ENCODE data around the gene GIMAP2. TPM values are rescaled to one million over a fixed set of nuclear protein-coding genes. Genes with fewer than 3 reads are reported as not detected.
A peak's percentile ranks its signal among the peaks of the same experiment; 100 is the strongest.

Gene GIMAP2
- 10 to 100 TPM in 1 of 10 donors, 1 to 10 TPM in 9; 2.1 to 17.5 (median 4.6) TPM for total RNA-seq
- polyA plus RNA-seq = 1 to 10 TPM; 5.3 to 5.8 TPM
- long read RNA-seq, donor 1, partial matches to known transcripts = 12 of 16 reads
- long read RNA-seq, donor 1, other reads (novel, unspliced or antisense) = 3 of 16 reads
- long read RNA-seq, donor 2, partial matches to known transcripts = 0 of 2 reads
- long read RNA-seq, donor 2, other reads (novel, unspliced or antisense) = 0 of 2 reads
- long read RNA-seq, donor 3, partial matches to known transcripts = 0 of 2 reads
- long read RNA-seq, donor 3, other reads (novel, unspliced or antisense) = 0 of 2 reads

DNA sequence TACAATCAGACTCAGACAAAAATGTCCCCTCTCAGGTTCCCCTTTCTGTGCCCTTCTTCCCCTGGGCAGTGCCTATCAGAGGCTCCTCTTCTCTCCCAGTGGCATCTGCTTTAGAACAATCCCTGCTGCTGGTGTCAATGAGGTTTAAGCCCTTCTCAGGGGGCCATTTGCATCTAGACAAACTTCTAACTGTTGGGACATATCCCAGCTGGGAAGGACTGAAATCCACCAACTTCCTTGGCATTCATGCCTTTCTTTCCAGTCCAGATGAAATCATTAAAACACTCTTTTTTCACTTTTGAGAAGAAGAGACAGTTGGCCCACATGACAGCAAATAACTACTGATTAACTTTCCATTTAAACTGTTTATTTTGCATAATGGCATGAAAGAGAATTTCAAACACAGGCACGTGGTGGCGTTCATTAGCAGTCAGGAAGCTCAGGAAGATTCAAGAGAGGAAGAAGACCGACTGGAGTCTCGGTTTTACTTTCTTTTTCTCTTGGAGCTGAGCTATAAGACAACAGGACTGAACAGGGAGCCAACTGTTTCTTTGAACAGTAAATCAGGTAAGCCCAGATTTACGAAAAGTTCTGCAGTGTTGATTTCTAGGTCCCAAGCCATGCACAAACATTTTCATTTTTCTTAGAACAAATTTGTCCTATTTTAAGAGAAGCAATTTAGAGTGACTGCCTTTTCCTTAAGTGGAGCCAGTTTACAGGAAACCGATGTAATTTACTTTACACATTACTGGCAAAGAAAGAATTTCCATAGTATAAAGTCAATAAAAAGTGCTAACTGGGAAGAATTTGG, at the start of gene GIMAP2:
Gene GIMAP2, plus strand, starts transcription at position 488 of the 811 bp plus-strand sequence. CDS start 1,354 bp downstream, outside the sequence.
- H3K9me3 ChIP-seq = peaks cover 0 to 5% (median 0%) of the 10 kb centered on the region in 11 donors
- peak within 1 kb of the TSS; percentile 55 to 94 (median 80) for H3K27ac ChIP-seq
- DNase-seq (peak in 1 of 2 donors; percentile 23), ATAC-seq (peak in 7 of 8 donors; percentile 61 to 92 (median 89))
- peak within 1 kb of the TSS; percentile 14 to 67 (median 52) for H3K4me3 ChIP-seq
- peaks cover 0 to 24% (median 5%) of the 10 kb centered on the region in 9 donors for H3K36me3 ChIP-seq
- TF ChIP-seq, protein P1, sequence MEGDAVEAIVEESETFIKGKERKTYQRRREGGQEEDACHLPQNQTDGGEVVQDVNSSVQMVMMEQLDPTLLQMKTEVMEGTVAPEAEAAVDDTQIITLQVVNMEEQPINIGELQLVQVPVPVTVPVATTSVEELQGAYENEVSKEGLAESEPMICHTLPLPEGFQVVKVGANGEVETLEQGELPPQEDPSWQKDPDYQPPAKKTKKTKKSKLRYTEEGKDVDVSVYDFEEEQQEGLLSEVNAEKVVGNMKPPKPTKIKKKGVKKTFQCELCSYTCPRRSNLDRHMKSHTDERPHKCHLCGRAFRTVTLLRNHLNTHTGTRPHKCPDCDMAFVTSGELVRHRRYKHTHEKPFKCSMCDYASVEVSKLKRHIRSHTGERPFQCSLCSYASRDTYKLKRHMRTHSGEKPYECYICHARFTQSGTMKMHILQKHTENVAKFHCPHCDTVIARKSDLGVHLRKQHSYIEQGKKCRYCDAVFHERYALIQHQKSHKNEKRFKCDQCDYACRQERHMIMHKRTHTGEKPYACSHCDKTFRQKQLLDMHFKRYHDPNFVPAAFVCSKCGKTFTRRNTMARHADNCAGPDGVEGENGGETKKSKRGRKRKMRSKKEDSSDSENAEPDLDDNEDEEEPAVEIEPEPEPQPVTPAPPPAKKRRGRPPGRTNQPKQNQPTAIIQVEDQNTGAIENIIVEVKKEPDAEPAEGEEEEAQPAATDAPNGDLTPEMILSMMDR (IDR thresholded peaks at IDR 0.05) = no peak
- H3K4me1 ChIP-seq = peaks cover 0 to 45% (median 12%) of the 10 kb centered on the region in 9 donors
- intact Hi-C loops (cut with DNase I) = loop anchor here in 2 of 10 donors (5.0 to 10.0 kb wide), 2 partner anchors 49 to 57 kb away; partner anchors contain the start of gene GIMAP5 (in 1 of the 2)
- 31 to 57% methylated on average over 6 of the region's 6 CpGs for WGBS, 2 donors
- H3K27me3 ChIP-seq = no peaks in the 10 kb centered on the region

DNA sequence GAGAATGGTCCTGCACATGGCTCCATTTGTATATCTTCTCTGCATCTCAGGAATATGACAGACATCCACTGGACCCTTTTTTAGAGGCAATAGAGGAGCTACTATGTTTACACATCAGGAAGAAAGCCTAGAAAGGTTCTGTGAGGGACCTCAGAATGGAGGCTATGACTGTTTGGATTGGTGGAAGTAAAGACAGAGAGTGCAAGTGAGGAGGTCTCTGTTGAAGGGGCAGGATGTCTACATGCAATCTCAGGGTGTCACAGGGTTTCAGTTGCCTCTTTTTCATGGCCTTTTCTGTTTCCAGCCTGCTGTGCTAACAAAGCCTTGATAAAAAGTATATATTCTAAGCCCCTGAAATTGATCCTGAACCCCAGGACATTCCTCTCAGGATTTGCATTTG, 43.7 kb upstream of the GIMAP2 start:
- no peak for DNase-seq
- H3K27ac ChIP-seq = no peak overlapping the region
- no peak overlapping the region for H3K4me3 ChIP-seq
- intact Hi-C loops (cut with DNase I) = no loop called here
- no peaks in the 10 kb centered on the region for H3K27me3 ChIP-seq
- peaks cover 0 to 31% (median 3%) of the 10 kb centered on the region in 11 donors for H3K9me3 ChIP-seq
- no peaks in the 10 kb centered on the region for H3K4me1 ChIP-seq
- no peaks in the 10 kb centered on the region for H3K36me3 ChIP-seq
- TF ChIP-seq, protein P1 (IDR thresholded peaks at IDR 0.05) = no peak
- no peak for ATAC-seq

GRCh38 chr7:150642926-150643325, 42.6 kb upstream of the GIMAP2 start:
- TF ChIP-seq, protein P1 (IDR thresholded peaks at IDR 0.05) = no peak
- intact Hi-C loops (cut with DNase I) = no loop called here
- Histone ChIP-seq H3K36me3 (no peaks in the 10 kb centered on the region), H3K4me3 (no peak overlapping the region), H3K9me3 (peaks cover 0 to 27% (median 3%) of the 10 kb centered on the region in 11 donors), H3K27ac (no peak overlapping the region), H3K4me1 (peaks cover 0 to under 1% (median 0%) of the 10 kb centered on the region in 9 donors), H3K27me3 (no peaks in the 10 kb centered on the region)
- ATAC-seq (no peak), DNase-seq (no peak)
- WGBS, 2 donors = 91 to 93% methylated on average over 5 of the region's 5 CpGs

DNA sequence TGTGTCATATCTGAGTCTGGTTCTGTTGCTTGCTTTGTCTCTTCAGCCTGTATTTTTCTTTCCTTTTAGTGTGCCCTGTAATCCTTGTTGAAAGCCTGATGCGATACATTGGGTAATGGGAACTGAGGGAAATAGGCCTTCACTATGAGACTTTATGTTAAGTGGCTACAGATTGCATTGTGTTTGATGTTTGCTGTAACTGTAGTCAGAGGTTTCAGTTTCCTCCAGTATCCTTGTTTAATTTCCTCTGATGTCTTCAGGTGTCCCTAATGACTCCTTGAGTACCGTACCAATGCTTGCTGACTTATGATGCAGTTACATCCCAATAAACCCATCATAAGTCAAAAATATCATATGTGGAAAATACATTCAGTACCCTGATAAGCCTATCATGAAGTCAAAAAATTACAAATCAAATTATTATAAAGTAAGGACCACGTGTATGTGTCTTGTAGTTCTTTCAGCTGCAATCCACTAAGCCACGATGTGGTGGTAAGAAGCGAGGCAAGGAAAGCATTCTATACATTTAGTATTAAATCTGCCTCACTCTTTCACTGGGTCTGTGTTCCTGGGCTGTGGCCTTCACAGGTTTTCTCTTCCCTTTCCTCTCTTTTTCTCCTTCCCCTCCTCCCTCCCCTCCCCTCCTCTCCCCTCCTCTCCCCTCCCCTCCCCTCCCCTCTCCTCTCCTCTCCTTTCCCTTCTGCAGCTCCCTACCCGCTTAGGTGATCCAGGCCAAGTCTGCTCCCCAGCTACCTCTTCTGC, 40.1 kb upstream of the GIMAP2 start:
- H3K9me3 ChIP-seq = peaks cover 0 to 9% (median 0%) of the 10 kb centered on the region in 11 donors
- 80 to 86% methylated on average over 5 to 6 of the region's 6 CpGs for WGBS, 2 donors
- DNase-seq (no peak), ATAC-seq (no peak)
- H3K36me3 ChIP-seq = no peaks in the 10 kb centered on the region
- H3K4me1 ChIP-seq = peaks cover 0 to 14% (median 10%) of the 10 kb centered on the region in 9 donors
- intact Hi-C loops (cut with DNase I) = no loop called here
- H3K27ac ChIP-seq = no peak overlapping the region
- TF ChIP-seq, protein P1 (IDR thresholded peaks at IDR 0.05) = no peak
- H3K27me3 ChIP-seq = no peaks in the 10 kb centered on the region
- no peak overlapping the region for H3K4me3 ChIP-seq
